ENCODE results near the gene PAXIP1. TPM values are rescaled to one million over a fixed set of nuclear protein-coding genes. Genes with fewer than 3 reads are reported as not detected.

PAXIP1 gene
- total and polyA plus RNA-seq, 10 of the 15 experiments (the other 5 are each of a cell fraction or from before 2014, with no cell fraction given): 7.3 to 27.2 (median 18.1) TPM

DNA sequence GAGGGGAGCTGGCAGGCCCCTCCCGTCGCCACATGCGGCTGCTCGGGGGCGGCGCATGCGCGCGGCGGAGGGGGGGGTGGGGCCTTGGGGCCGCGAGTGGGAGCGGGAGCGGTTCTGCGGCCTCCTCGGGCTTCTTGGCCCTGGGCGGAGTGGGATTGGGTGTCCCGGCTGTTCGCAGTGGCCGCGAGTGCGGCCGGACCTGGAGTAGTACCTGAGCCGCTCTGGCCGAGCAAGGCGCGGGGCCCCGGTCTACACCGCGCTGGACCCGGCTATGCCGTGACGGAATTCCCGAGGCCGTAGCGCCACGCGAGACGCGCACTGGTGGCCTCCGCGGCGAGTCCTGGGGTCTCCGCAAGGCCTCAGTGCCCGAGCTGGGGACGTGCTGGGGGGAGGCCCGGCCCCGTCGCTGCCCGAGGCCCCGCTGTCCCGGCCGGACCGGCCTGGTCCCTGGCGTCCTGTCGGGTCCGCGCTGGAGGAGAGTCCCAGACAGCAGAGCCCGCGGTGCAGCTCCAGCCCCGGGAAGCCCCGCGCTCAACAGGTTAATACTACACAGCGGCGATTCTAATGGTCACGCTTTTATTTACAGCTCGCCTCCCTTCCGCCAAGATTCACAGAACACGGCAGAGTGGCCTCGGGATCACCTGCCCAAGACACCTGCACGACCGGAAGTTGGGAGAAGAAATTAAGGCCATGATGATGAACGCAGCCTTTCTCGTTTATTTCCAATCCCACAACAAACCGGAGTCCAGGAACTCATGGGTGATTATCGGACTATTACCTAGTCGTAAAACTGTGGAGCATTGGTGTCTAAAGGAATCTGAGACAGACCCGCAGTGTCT, 671 bp upstream of the PAXIP1 start (continued):
- TF ChIP-seq, protein P1, sequence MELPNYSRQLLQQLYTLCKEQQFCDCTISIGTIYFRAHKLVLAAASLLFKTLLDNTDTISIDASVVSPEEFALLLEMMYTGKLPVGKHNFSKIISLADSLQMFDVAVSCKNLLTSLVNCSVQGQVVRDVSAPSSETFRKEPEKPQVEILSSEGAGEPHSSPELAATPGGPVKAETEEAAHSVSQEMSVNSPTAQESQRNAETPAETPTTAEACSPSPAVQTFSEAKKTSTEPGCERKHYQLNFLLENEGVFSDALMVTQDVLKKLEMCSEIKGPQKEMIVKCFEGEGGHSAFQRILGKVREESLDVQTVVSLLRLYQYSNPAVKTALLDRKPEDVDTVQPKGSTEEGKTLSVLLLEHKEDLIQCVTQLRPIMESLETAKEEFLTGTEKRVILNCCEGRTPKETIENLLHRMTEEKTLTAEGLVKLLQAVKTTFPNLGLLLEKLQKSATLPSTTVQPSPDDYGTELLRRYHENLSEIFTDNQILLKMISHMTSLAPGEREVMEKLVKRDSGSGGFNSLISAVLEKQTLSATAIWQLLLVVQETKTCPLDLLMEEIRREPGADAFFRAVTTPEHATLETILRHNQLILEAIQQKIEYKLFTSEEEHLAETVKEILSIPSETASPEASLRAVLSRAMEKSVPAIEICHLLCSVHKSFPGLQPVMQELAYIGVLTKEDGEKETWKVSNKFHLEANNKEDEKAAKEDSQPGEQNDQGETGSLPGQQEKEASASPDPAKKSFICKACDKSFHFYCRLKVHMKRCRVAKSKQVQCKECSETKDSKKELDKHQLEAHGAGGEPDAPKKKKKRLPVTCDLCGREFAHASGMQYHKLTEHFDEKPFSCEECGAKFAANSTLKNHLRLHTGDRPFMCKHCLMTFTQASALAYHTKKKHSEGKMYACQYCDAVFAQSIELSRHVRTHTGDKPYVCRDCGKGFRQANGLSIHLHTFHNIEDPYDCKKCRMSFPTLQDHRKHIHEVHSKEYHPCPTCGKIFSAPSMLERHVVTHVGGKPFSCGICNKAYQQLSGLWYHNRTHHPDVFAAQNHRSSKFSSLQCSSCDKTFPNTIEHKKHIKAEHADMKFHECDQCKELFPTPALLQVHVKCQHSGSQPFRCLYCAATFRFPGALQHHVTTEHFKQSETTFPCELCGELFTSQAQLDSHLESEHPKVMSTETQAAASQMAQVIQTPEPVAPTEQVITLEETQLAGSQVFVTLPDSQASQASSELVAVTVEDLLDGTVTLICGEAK (IDR thresholded peaks at IDR 0.05; ENCODE audit: borderline replicate concordance): no peak
- TF ChIP-seq BCL11A (IDR thresholded peaks at IDR 0.05; ENCODE audit: low read depth, low read length): 0 out of 2 replicates have a peak, but pooled peaks have one; percentile 7
- TF ChIP-seq PML (IDR thresholded peaks at IDR 0.05; ENCODE audit: low read length): peak; percentile 73; the same call in 1 of the 2 replicates
- TF ChIP-seq FOXK2 (IDR thresholded peaks at IDR 0.05): no peak
- peak; percentile 75 for TF ChIP-seq POLR2AphosphoS5 (IDR thresholded peaks at IDR 0.05; ENCODE audit: low read length)
- no peak for TF ChIP-seq MEF2A (IDR thresholded peaks at IDR 0.05; ENCODE audit: insufficient read depth, low read depth, low read length)
- no peak for TF ChIP-seq KDM1A (IDR thresholded peaks at IDR 0.05; ENCODE audit: borderline replicate concordance)
- TF ChIP-seq HDGF (IDR thresholded peaks at IDR 0.05): no peak
- peak; percentile 60 for TF ChIP-seq TAF1 (IDR thresholded peaks at IDR 0.05; ENCODE audit: borderline replicate concordance, low read depth, low read length)
- peak; percentile 79 for TF ChIP-seq ZSCAN29 (IDR thresholded peaks at IDR 0.05)
- no peak for TF ChIP-seq IRF3 (IDR thresholded peaks at IDR 0.05)
- TF ChIP-seq ETV6 (conservative IDR thresholded peaks at IDR 0.05 in 1 of 2, IDR thresholded peaks at IDR 0.05 in 1 of 2; ENCODE audit: borderline replicate concordance in 1 of 2, low read depth in 1 of 2): no peak
- no peak for TF ChIP-seq BMI1 (IDR thresholded peaks at IDR 0.05; ENCODE audit: borderline replicate concordance)
- no peak; the same call in 1 of the 2 replicates for TF ChIP-seq CREM (IDR thresholded peaks at IDR 0.05; ENCODE audit: low read depth)
- TF ChIP-seq ATF2 (IDR thresholded peaks at IDR 0.05; ENCODE audit: low read length): 0 out of 2 replicates have a peak, but pooled peaks have one; percentile 6
- peak; percentile 40; the same call in 1 of the 2 replicates for TF ChIP-seq ELK1 (IDR thresholded peaks at IDR 0.05; ENCODE audit: low read depth, low read length)
- TF ChIP-seq, protein P2, sequence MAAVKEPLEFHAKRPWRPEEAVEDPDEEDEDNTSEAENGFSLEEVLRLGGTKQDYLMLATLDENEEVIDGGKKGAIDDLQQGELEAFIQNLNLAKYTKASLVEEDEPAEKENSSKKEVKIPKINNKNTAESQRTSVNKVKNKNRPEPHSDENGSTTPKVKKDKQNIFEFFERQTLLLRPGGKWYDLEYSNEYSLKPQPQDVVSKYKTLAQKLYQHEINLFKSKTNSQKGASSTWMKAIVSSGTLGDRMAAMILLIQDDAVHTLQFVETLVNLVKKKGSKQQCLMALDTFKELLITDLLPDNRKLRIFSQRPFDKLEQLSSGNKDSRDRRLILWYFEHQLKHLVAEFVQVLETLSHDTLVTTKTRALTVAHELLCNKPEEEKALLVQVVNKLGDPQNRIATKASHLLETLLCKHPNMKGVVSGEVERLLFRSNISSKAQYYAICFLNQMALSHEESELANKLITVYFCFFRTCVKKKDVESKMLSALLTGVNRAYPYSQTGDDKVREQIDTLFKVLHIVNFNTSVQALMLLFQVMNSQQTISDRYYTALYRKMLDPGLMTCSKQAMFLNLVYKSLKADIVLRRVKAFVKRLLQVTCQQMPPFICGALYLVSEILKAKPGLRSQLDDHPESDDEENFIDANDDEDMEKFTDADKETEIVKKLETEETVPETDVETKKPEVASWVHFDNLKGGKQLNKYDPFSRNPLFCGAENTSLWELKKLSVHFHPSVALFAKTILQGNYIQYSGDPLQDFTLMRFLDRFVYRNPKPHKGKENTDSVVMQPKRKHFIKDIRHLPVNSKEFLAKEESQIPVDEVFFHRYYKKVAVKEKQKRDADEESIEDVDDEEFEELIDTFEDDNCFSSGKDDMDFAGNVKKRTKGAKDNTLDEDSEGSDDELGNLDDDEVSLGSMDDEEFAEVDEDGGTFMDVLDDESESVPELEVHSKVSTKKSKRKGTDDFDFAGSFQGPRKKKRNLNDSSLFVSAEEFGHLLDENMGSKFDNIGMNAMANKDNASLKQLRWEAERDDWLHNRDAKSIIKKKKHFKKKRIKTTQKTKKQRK (IDR thresholded peaks at IDR 0.05; ENCODE audit: low read depth, low read length): no peak
- TF ChIP-seq MEF2B (IDR thresholded peaks at IDR 0.05; ENCODE audit: partially characterized antibody, poor library complexity, severe bottlenecking): no peak

All from GM12878 (cell line).